ENCODE results near the gene TTYH1.
A peak's percentile ranks its signal among the peaks of the same experiment; 100 is the strongest.
"Not testable (repeated sequence)": the region's sequence is repeated elsewhere in the genome, so short reads cannot be mapped to it uniquely, and the experiment has no call there.

TTYH1 gene

DNA sequence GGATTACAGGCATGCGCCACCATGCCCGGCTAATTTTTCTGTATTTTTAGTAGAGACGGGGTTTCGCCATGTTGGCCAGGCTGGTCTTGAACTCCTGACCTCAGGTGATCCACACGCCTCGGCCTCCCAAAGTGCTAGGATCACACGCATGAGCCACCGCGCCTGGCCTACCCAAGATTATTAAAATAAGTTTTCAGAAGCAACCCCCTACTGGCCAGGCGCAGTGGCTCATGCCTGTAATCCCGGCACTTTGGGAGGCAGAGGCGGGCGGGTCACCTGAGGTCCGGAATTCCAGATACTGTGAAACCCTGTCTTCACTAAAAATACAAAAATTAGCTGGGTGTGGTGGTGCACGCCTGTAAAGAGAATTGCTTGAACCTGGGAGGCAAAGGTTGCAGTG lies 31.1 kb downstream of the TTYH1 start:
- not testable (repeated sequence) for DNase-seq

GRCh38 chr19:54448040-54448773 lies 32.9 kb downstream of the TTYH1 start:
- DNase-seq, result peak; percentile 85

- peak; percentile 99 for DNase-seq
These were observed 33.8 kb downstream of the TTYH1 start, which contains the start of gene LENG8 for GRCh38 chr19:54448774-54449700. TSS of gene LENG8 (plus strand) at chr19:54449199. CDS start at chr19:54451345, 2,146 bp downstream.

- no peak for DNase-seq
These were observed 34.4 kb downstream of the TTYH1 start for GRCh38 chr19:54449701-54450069.

DNA sequence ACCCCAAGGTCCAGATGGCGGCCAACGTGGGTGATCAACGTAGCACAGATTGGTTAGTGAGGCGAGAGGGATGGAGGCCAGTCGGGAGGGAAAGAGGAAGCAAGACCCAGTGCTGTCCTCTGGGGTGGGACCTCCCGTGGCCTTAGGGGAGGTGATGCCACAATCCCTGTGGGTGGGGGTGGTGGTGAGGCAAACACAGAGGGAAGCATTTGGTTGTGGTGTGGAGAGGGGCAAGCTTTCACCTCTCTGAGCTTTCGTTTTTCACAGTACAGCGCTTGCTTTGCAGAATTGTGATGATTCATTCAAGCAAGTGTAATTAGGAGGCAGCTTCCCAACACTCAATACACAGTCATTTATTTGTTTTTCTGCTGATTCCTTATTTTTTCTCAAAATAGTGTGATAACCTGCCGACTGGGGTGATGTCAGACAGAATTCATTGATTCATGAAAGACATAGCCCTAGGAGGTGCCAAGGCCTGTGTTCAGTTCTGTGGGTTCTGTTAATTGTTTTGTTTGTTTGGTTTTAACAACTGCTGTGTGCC lies 36.1 kb downstream of the TTYH1 start:
- DNase-seq, result no peak

GRCh38 chr19:54451997-54452396 lies 36.7 kb downstream of the TTYH1 start:
- no peak for DNase-seq

GRCh38 chr19:54452626-54453025 lies 37.4 kb downstream of the TTYH1 start:
- no peak for DNase-seq

GRCh38 chr19:54453921-54454780 lies 38.9 kb downstream of the TTYH1 start:
- DNase-seq, result no peak

DNA sequence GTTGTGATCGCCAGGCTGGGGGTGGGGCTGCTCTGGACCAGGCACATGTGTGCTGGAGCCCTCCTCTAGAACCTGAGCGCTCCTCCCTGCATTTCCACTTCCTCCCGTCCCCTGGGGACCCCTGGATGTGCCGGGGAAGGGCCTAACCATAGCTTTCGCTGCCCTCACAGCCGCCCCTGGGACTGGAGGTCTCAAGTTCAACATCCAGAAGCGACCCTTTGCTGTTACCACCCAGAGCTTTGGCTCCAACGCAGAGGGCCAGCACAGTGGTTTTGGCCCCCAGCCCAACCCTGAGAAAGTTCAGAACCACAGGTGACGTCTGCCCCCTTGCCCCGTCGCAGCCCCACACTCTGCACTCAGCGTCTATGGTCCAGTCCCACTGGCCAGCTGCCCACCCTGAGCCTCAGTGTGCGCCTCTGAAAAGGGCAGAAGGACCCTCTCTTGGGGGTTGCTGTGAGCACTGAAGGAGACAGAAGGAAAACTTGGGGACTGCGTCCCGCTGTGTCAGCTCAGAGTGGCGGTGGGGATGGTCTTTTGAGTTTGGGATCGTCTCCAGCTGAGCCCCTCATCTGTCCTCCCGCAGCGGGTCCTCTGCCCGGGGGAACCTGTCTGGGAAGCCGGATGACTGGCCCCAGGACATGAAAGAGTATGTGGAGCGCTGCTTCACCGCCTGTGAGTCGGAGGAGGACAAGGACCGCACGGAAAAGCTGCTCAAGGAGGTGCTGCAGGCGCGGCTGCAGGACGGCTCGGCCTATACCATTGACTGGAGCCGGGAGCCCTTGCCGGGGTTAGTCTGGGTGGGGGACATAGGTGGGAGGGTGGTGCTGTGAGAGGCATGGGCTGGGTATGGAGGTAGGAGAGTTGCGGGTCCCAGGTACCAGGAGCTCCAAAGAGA lies 39.8 kb downstream of the TTYH1 start:
- no peak for DNase-seq

GRCh38 chr19:54455786-54456422 lies 40.6 kb downstream of the TTYH1 start:
- DNase-seq, result no peak

- no peak for DNase-seq
These were observed 41.4 kb downstream of the TTYH1 start for GRCh38 chr19:54456423-54457373.

DNA sequence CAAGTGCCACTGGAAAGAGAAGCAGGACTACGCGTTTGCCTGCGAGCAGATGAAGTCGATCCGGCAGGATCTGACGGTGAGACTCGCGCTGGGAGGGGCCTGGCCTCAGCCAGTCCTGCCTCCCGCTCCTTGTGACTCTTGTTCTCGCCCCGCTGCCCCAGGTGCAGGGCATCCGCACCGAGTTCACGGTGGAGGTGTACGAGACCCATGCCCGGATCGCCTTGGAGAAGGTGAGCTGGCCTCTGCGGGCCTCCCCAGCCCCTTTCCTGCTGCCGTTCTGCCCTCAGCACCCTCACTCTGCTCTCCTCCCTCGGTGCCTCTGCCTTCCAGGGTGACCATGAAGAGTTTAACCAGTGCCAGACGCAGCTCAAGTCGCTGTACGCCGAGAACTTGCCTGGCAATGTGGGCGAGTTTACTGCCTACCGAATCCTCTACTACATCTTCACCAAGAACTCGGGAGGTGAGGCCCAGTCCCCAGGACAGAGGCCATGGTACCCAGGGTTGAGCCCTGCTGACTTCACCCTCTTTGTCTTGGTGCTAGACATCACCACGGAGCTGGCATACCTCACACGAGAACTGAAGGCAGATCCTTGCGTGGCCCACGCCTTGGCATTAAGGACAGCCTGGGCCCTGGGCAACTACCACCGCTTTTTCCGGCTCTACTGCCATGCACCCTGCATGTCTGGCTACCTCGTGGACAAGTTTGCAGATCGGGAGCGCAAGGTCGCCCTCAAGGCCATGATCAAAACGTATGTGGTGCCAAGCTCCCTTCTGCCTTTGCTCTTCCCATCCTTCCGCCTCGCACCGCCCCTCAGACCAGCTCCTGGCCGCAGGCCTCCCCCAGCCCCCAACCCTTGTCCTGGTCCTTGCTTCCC lies 42.7 kb downstream of the TTYH1 start:
- no peak for DNase-seq

DNA sequence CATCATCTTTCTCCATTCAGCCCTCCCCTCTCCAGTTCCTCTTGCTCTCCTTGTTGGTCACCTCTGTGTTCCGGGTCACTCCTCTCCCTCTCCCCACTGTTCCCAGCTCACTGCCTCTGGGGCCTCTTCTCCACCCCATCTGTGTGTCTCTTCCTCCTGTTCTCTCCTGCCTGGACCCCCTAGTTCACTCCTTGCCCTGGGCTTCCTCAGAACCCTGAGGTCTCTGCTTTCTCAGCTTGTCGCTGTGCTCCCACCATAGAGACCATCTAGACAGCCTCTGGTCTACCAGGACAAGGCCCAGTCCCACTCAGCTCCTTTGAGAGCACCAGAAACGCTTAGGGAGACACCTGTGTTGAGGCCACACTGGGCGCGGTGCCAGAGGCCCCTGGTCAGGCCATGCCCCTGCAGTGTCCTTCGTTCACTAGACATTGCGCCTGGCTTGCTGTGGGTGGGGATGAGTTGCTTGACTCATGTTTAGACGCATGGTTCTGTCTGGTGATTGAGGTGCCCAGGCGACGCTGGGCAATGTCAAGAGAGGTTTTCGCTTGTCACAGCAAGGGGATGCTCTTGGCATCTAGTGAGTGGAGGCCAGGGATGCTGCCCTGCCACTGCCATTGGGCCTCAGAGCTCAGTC lies 43.5 kb downstream of the TTYH1 start:
- no peak for DNase-seq

- no peak for DNase-seq
These were observed 44.3 kb downstream of the TTYH1 start for GRCh38 chr19:54459282-54460229.

- DNase-seq, result no peak
These were observed 45.2 kb downstream of the TTYH1 start for GRCh38 chr19:54460230-54461005.

- DNase-seq, result no peak
These were observed 45.9 kb downstream of the TTYH1 start for GRCh38 chr19:54461210-54461609.
